Measurements from ENCODE around the gene TSG101. TPM values are rescaled to one million over a fixed set of nuclear protein-coding genes. Genes with fewer than 3 reads are reported as not detected.

The TSG101 gene
- total and polyA plus RNA-seq, 2 donors from 2014 or later: 61.3 to 91.7 TPM

- FAIRE-seq (no peak), DNase-seq (no peak)
- intact Hi-C loops (cut with DNase I): no loop called here
- Histone ChIP-seq H3K9me3 (ENCODE audit: control insufficient read depth in 2 of 3, insufficient read depth in 1 of 3, low read length in 3 of 3) (no peaks in the 10 kb centered on the region), H3K9ac (ENCODE audit: low read length in 3 of 3) (no peak overlapping the region), H3K4me1 (ENCODE audit: control insufficient read depth in 2 of 3, insufficient read depth in 2 of 3, low read depth in 1 of 3, low read length in 3 of 3) (no peaks in the 10 kb centered on the region), H3K27me3 (ENCODE audit: control insufficient read depth, insufficient read depth, low read length) (no peaks in the 10 kb centered on the region), H3K36me3 (ENCODE audit: control insufficient read depth in 2 of 3, insufficient read depth in 3 of 3, low read length in 3 of 3) (peaks cover 15 to 41% (median 41%) of the 10 kb centered on the region in 3 donors), H3K27ac (ENCODE audit: low read depth in 2 of 2, low read length in 2 of 2) (no peak overlapping the region), H3K4me3 (ENCODE audit: low read length in 3 of 3) (no peak overlapping the region)
- no peak for TF ChIP-seq CTCF (IDR thresholded peaks at IDR 0.05; ENCODE audit: borderline replicate concordance, extremely low read depth, insufficient read depth)
These were observed 47.7 kb downstream of the TSG101 start for GRCh38 chr11:18479063-18479462.

DNA sequence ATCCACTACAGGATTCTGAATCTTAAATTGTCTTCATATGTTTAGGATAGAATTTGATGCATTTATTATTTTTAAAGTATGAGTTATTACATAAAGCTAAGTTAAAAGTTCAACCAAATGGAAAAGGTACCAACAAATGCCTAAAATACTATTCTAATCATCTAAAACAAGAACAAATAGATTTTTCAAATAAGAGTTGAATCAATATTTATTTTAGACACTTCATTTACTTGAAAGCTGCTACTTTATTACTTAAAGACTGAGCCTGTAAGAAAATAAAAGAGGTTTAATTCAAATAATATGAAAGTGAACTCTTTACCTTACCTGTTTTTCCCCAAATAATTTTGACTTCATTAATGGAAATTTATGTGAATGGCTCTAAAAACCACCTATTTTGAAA, 54.2 kb downstream of the TSG101 start:
- H3K9me3 ChIP-seq (ENCODE audit: control insufficient read depth in 2 of 3, insufficient read depth in 1 of 3, low read length in 3 of 3): no peaks in the 10 kb centered on the region
- TF ChIP-seq CTCF (IDR thresholded peaks at IDR 0.05; ENCODE audit: borderline replicate concordance, extremely low read depth, insufficient read depth): no peak
- H3K4me1 ChIP-seq (ENCODE audit: control insufficient read depth in 2 of 3, insufficient read depth in 2 of 3, low read depth in 1 of 3, low read length in 3 of 3): no peaks in the 10 kb centered on the region
- no peak overlapping the region for H3K27ac ChIP-seq (ENCODE audit: low read depth in 2 of 2, low read length in 2 of 2)
- H3K36me3 ChIP-seq (ENCODE audit: control insufficient read depth in 2 of 3, insufficient read depth in 3 of 3, low read length in 3 of 3): peaks cover 0 to 2% (median 2%) of the 10 kb centered on the region in 3 donors
- no peaks in the 10 kb centered on the region for H3K27me3 ChIP-seq (ENCODE audit: control insufficient read depth, insufficient read depth, low read length)
- DNase-seq (no peak), FAIRE-seq (no peak)
- no peak overlapping the region for H3K9ac ChIP-seq (ENCODE audit: low read length in 3 of 3)
- no peak overlapping the region for H3K4me3 ChIP-seq (ENCODE audit: low read length in 3 of 3)
- intact Hi-C loops (cut with DNase I): no loop called here

DNA sequence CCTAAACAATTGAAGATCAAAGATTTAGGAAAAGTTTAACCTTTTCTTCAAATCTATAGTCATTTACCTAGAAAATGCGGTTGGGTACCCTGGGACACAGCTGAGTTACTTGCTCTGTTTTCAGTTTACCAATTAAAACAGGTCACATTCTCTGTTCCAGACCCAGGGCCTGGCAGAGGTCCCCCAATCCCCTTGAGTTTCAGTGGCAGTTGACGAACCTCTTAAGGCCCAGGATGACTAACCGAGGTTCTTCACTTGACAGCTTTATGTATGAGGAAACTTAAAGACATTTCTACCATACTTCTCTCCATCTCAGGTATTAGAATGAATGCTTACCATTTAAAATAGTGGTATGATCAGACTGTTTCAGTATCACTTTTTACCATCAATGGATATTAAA, 54.7 kb downstream of the TSG101 start:
- H3K9ac ChIP-seq (ENCODE audit: low read length in 3 of 3): no peak overlapping the region
- DNase-seq (no peak), FAIRE-seq (no peak)
- H3K27me3 ChIP-seq (ENCODE audit: control insufficient read depth, insufficient read depth, low read length): no peaks in the 10 kb centered on the region
- H3K27ac ChIP-seq (ENCODE audit: low read depth in 2 of 2, low read length in 2 of 2): no peak overlapping the region
- intact Hi-C loops (cut with DNase I): no loop called here
- H3K4me3 ChIP-seq (ENCODE audit: low read length in 3 of 3): no peak overlapping the region
- H3K9me3 ChIP-seq (ENCODE audit: control insufficient read depth in 2 of 3, insufficient read depth in 1 of 3, low read length in 3 of 3): no peaks in the 10 kb centered on the region
- no peak for TF ChIP-seq CTCF (IDR thresholded peaks at IDR 0.05; ENCODE audit: borderline replicate concordance, extremely low read depth, insufficient read depth)
- H3K36me3 ChIP-seq (ENCODE audit: control insufficient read depth in 2 of 3, insufficient read depth in 3 of 3, low read length in 3 of 3): peaks cover 0 to 2% (median 0%) of the 10 kb centered on the region in 3 donors
- H3K4me1 ChIP-seq (ENCODE audit: control insufficient read depth in 2 of 3, insufficient read depth in 2 of 3, low read depth in 1 of 3, low read length in 3 of 3): no peaks in the 10 kb centered on the region

DNA sequence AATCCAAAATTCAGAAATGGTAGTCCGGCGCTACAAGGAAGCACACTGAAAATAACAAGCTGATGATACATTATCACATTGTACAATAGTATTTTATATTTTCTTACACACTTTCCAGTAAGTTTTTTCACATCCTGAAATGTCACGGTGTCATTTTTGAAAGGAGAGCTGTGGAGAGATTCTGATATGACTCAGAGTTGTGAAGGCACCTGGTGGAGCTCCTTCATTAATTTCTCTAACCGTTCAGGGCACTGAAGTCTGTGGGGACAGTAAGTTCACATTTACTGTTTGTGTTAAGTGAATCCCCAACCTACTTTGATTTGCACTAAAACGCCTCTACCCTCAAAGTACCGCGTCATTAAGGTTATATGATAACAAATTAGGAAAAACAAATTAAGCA, 57.8 kb downstream of the TSG101 start:
- Histone ChIP-seq H3K27me3 (ENCODE audit: control insufficient read depth, insufficient read depth, low read length) (no peaks in the 10 kb centered on the region), H3K4me1 (ENCODE audit: control insufficient read depth in 2 of 3, insufficient read depth in 2 of 3, low read depth in 1 of 3, low read length in 3 of 3) (no peaks in the 10 kb centered on the region), H3K4me3 (ENCODE audit: low read length in 3 of 3) (no peak overlapping the region), H3K9me3 (ENCODE audit: control insufficient read depth in 2 of 3, insufficient read depth in 1 of 3, low read length in 3 of 3) (no peaks in the 10 kb centered on the region), H3K27ac (ENCODE audit: low read depth in 2 of 2, low read length in 2 of 2) (no peak overlapping the region), H3K9ac (ENCODE audit: low read length in 3 of 3) (no peak overlapping the region), H3K36me3 (ENCODE audit: control insufficient read depth in 2 of 3, insufficient read depth in 3 of 3, low read length in 3 of 3) (no peaks in the 10 kb centered on the region)
- no peak for DNase-seq
- FAIRE-seq: no peak
- no peak for TF ChIP-seq CTCF (IDR thresholded peaks at IDR 0.05; ENCODE audit: borderline replicate concordance, extremely low read depth, insufficient read depth)
- intact Hi-C loops (cut with DNase I): no loop called here
